HL-60 (cell line): Measurements from ENCODE around the gene SLC2A13.

Source experiments
- GABPA ChIP-seq: IDR thresholded peaks from 2 replicates; pipeline ENCODE4 v1.6.1; 2012; ENCODE audit warnings: low read depth
- POLR2AphosphoS5 ChIP-seq: IDR thresholded peaks from 2 replicates; pipeline ENCODE4 v1.6.1; 2012; ENCODE audit warnings: low read depth
- REST ChIP-seq: IDR thresholded peaks from 2 replicates; pipeline ENCODE4 v1.6.1; 2012; ENCODE audit warnings: low read depth; ENCODE audit not compliant: insufficient replicate concordance
- SPI1 ChIP-seq: IDR thresholded peaks from 2 replicates; pipeline ENCODE4 v1.6.1; 2012; ENCODE audit warnings: low read depth, mild to moderate bottlenecking, borderline replicate concordance
- TF ChIP-seq, protein P1 (sequence below): IDR thresholded peaks from one replicate; pipeline ENCODE4 v1.5.1; 2011; ENCODE audit warnings: low read length, control low read depth, inconsistent platforms; ENCODE audit not compliant: insufficient read depth

DNA sequence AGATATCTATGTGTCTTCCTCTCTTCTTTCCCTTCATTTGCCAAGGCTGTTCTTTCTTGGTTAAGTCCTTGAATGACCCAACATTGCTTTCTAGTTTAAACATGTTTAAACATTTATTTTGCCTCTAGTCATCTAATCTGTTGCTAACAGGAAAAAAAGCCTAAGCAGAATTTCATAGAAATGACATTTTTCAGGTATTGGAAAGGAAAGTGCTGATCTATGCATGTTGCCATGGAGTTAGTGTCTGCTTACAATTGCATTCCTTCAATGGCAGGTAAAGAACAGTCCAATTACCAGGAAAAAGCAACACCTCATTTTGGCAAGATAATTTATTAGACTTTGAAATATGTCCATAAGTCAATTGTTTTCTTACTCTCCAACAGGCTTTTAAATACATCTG is 21.5 kb upstream of the SLC2A13 start:
- TF ChIP-seq, protein P1, sequence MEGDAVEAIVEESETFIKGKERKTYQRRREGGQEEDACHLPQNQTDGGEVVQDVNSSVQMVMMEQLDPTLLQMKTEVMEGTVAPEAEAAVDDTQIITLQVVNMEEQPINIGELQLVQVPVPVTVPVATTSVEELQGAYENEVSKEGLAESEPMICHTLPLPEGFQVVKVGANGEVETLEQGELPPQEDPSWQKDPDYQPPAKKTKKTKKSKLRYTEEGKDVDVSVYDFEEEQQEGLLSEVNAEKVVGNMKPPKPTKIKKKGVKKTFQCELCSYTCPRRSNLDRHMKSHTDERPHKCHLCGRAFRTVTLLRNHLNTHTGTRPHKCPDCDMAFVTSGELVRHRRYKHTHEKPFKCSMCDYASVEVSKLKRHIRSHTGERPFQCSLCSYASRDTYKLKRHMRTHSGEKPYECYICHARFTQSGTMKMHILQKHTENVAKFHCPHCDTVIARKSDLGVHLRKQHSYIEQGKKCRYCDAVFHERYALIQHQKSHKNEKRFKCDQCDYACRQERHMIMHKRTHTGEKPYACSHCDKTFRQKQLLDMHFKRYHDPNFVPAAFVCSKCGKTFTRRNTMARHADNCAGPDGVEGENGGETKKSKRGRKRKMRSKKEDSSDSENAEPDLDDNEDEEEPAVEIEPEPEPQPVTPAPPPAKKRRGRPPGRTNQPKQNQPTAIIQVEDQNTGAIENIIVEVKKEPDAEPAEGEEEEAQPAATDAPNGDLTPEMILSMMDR, result no peak
- TF ChIP-seq REST (no peak), SPI1 (no peak), POLR2AphosphoS5 (no peak), GABPA (no peak)
